ENCODE results near the gene TSHR.

The TSHR gene

DNA sequence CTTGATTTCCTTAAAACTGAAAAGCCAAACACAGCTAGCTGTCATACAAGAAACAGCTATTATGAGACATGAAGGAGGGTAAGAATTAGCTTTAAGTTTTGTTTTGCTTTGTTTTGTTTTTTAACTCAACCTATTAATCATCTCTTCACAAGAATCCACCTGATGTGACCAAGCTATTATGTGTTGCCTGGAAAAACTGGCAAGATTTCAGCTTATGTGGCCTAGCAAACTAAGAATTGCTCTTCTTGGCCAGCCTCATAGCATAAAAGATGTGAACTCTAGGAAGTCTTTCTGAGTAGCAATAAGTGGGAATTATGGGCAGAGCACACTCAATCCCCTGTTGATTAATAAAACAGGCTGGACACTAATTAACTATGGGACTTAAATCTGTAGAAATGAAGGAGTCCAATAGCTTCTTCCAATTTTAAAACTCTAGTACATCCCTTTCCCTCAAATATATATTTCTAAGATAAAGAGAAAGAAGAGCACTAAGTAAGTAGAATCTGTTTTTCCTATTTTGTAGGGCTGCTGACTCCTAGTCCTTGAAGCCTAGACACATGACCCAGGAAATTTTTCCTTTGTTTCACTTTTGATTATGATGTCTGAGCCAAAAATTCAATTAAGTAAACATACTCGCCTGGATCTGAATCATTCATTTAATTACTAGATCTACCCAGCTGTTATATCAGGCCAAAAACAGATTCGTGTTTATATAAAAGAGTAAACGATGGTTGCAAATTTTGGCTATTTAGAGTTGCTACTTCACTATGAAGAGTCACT is 189.6 kb downstream of the TSHR start:
- no peak for DNase-seq

GRCh38 chr14:81147140-81147897 is 191.9 kb downstream of the TSHR start:
- DNase-seq: no peak

DNA sequence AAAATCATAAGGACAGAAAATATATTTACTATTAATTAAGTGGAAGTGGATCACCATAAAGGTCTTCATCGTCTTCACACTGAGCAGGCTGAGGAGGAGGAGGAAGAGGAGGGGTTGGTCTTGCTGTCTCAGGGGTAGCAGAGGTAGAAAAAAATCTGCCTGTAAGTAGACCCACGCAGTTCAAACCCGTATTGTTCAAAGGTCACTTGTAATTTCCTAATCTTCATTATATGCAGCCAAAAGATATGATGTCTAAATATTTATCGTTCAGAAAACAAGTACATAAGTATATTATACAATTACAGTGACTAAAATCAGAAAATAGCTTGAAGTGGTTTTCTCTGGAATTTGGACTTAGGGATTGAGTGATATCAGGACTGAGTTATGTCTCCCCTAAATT is 193.2 kb downstream of the TSHR start:
- no peak for DNase-seq

DNA sequence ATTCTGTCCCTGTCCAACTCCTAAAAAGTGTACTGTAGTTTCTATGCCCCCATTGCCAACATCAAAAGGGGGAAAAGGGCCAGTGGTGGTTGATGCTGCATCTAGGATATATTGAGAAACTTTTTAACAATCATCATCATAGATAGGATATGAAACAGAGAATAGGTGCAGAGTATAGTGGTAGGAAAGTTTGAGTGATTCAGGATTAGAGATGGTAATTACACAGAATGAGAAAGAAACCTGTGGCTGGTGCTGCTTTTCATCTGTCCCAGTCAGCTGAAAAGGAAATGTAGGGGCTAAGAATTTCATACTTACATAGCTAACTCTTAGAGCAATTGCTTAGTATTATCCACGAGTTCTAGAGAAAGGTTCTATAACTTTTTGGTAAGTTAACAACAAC is 197.8 kb downstream of the TSHR start:
- no peak for DNase-seq

- peak; percentile 14 for DNase-seq
Observed at GRCh38 chr14:81157431-81157830, 202.0 kb downstream of the TSHR start.

GRCh38 chr14:81161088-81161487 is 205.7 kb downstream of the TSHR start:
- DNase-seq: no peak

DNA sequence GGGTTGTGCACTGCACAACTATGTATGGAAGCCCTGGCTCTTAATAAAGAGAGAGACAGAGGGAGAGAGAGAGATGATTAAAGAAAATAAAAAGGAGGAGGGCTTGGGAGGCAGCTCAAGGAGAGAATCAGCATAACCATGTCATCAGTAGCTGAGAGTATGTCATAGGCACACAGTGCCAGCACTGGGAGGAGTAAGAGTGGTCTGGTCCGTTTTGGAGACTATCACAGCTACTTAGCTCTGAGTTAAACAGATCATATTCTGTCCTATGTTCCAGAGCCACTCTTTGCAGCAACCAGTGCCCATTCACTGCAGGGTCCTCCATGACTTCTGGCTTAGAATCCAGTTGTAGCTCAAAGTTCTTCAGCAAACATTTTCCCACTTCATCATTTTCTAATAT is 206.3 kb downstream of the TSHR start:
- no peak for DNase-seq

GRCh38 chr14:81162941-81163340 is 207.5 kb downstream of the TSHR start:
- DNase-seq: peak; percentile 45

- peak; percentile 65 for DNase-seq
Observed at GRCh38 chr14:81164167-81164774, 208.8 kb downstream of the TSHR start.

DNA sequence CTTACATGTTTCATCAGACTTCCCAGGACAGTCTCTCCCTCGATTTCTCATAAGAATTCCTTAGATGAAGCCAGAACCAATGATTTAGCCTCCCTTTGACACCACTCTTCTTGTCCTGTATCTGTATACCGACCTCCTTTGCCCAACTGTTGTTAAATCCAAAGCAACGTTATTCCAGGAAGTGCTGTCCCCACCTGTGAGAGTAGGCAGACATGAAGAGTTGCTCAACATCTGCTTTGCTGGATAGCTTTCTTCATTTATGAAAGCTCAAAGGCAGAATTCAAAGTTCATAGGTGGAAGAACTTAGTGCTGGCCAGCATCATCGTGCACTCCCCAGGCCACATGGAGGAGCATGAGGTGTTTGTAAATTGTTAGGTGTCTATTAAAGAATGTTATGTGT is 209.8 kb downstream of the TSHR start:
- no peak for DNase-seq

DNA sequence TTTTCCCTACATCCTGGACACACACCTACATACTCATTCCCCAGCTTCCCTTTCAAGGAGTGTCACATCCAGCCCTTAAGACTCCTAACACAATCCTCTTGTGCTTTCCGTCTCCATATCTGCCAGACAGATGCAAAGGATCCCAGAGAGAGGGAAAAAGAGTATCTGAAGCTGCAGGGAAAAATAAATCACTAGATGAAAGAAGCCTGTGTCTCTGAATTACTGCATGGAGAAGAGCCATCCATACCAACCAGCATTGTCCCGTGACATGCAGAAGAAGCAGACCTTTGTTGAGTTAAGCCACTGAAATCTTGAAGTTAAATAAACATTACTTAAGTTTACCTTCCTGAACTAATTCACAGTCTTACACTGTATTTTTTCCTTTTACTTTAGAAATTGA is 210.7 kb downstream of the TSHR start:
- no peak for DNase-seq

DNA sequence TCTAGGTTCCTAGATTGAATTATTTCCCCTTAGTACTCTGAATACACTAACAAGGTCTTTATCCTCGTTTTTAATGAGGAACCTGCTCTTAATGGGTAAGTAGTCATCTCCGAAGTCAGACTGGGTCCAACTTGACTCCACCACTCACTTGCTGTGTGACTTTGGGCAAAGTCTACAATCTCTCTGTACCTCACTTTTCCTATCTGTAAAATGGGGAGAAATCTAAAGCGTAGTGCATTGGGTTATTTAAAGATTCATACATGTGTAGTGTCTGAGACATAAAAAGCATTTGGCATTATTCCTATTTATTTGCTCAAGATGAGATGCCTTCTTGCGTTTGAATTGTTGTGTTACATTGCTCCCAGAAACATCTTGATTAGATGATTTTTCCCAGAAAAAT is 213.8 kb downstream of the TSHR start:
- no peak for DNase-seq

DNA sequence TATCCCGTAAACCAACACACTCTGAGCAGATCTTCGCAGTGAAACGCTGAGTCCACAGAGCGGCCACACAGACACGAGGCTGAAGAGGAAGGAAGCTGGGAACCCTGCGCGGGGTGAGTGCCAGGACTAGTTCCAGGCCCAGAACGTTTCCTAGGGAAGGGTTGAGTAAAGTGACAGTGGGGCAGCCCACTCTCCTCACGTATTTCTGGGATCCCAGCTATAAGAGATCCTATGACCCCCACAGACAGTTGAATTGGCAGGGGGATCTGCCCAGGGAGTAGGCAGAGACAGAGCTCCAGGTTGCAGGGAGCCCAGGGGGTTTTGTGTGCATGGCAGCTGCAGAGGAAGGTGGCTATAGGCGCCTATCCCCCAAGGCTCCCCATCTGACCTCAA is 214.3 kb downstream of the TSHR start:
- no peak for DNase-seq

DNA sequence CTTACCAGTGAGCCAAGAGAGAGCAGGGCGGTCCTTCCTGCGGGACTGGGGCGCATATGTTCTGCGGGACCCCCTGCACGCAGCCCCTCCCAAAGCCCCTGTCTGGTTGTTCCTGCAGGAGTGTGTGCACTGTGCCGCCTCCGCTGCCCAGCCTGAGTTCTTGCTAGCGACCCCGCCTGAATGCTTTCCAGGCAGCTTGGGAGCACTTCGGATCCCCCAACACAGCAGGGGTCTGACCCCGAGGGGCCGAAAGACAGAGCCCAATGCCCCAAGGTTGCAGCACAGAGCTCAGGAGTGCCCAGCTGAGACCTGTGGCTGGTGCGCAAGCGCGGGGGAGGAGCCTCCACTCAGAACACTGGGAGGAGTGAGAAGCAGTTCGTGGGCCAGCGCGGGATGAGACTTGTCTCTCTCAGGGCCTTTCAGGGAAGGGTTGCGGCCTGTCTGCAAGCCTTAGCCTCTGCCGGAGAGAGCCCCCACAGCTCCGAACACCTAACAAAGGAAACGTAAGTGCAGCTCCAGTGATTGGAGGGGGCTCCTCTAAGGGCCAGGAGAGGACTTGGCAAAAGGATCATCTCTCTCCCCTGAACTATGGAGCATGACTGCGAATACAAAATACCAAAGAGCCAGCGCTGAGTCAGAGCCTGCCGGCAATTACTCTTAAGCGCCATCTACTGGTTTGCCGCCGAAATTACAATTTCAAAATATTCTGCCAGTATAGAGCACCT is 214.8 kb downstream of the TSHR start:
- peak; percentile 80 for DNase-seq

- no peak for DNase-seq
Observed at GRCh38 chr14:81170829-81171195, 215.4 kb downstream of the TSHR start.

- DNase-seq: no peak
Observed at GRCh38 chr14:81172353-81172752, 216.9 kb downstream of the TSHR start.

- no peak for DNase-seq
Observed at GRCh38 chr14:81172881-81173280, 217.5 kb downstream of the TSHR start.

DNA sequence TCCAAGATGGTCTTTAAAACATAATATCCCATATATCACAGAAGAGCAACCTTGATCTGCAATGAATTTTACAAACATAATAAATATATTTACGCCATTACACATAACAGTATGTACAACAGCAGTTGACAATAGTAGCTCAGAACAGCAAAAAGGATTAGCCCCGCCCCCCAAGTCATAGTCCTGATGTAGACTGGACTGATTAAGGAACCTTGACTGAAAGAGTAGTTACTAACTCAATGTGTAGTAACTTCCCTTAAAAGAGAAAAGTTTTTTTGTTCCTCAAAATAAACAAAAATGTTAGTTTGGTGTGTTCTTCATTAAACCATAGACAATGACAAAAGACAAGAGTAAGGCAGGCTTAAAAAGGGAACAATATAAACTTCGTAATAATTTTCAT is 220.8 kb downstream of the TSHR start:
- DNase-seq: no peak

- no peak for DNase-seq
Observed at GRCh38 chr14:81177225-81177624, 221.8 kb downstream of the TSHR start.

GRCh38 chr14:81178063-81178462 is 222.6 kb downstream of the TSHR start:
- no peak for DNase-seq

- DNase-seq: no peak
Observed at GRCh38 chr14:81179631-81180030, 224.2 kb downstream of the TSHR start.

- DNase-seq: no peak
Observed at GRCh38 chr14:81187832-81188522, 232.6 kb downstream of the TSHR start.

DNA sequence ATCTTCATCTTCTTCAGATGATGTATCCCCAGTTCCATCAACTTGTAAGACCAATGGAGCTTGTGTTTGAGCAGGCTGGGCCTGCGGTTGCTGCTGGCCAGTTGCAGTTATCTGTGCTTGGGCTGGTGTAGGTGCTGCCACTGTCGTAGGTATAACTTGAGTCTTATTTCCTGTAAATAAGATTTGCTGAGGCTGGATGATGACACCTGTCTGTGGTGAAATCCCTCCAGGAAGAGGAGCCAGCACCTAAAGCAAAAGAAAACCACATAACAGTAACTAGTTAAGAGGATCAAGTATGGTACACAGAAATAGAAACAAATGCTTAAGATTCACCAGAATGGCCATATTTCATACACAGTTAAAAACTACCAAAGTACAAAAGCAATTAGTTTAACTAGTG is 237.2 kb downstream of the TSHR start:
- DNase-seq: no peak

All from NCI-H226 (cell line).